DOHH2 (cell line): Measurements from ENCODE around the gene TPP1.

Source experiments
- H3F3A ChIP-seq: fragments of 200-600 bp; sonication (generic), shearing (Covaris generic); 2 replicates; pipeline ENCODE4 v1.6.0; 2016; ENCODE audit warnings: antibody characterized with exemption, mild to moderate bottlenecking; ENCODE audit not compliant: control insufficient read depth, insufficient read depth
- H3K27ac ChIP-seq: fragments of 200-600 bp; sonication (generic); 2 replicates; pipeline ENCODE4 v1.5.1; 2014; ENCODE audit warnings: low read depth, mild to moderate bottlenecking, low read length, moderate library complexity
- H3K27me3 ChIP-seq: fragments of 200-600 bp; sonication (generic); 2 replicates; pipeline ENCODE4 v1.6.1; 2014; ENCODE audit warnings: mild to moderate bottlenecking, low read length, mixed read lengths; ENCODE audit not compliant: control insufficient read depth
- H3K36me3 ChIP-seq: fragments of 200-600 bp; sonication (generic); 2 replicates; pipeline ENCODE4 v1.6.1; 2014; ENCODE audit warnings: mild to moderate bottlenecking, low read length, moderate library complexity, mixed read lengths; ENCODE audit not compliant: control insufficient read depth
- H3K4me1 ChIP-seq: fragments of 200-600 bp; sonication (generic); 2 replicates; pipeline ENCODE4 v1.6.1; 2014; ENCODE audit warnings: mild to moderate bottlenecking, low read length, mixed read lengths; ENCODE audit not compliant: control insufficient read depth
- H3K4me2 ChIP-seq: fragments of 200-600 bp; sonication (generic); 2 replicates; pipeline ENCODE4 v1.6.0; 2014; ENCODE audit warnings: mild to moderate bottlenecking, low read length, moderate library complexity
- H3K4me3 ChIP-seq: fragments of 200-600 bp; sonication (generic); 2 replicates; pipeline ENCODE4 v1.5.1; 2014; ENCODE audit warnings: mild to moderate bottlenecking, low read length, mixed read lengths
- H3K79me2 ChIP-seq: fragments of 200-600 bp; sonication (generic); 2 replicates; pipeline ENCODE4 v1.6.1; 2014; ENCODE audit warnings: mild to moderate bottlenecking, low read length, mixed read lengths; ENCODE audit not compliant: control insufficient read depth
- H3K9me2 ChIP-seq: fragments of 200-600 bp; sonication (generic); replicated peaks from 2 replicates; pipeline ENCODE4 v1.6.1; 2014; ENCODE audit warnings: mild to moderate bottlenecking, low read length, mixed read lengths; ENCODE audit not compliant: control insufficient read depth
- H3K9me3 ChIP-seq: fragments of 200-600 bp; sonication (generic); 2 replicates; pipeline ENCODE4 v1.6.1; 2014; ENCODE audit warnings: antibody characterized with exemption, low read length, mixed read lengths; ENCODE audit not compliant: control insufficient read depth, insufficient read depth
- H4K20me1 ChIP-seq: fragments of 200-600 bp; sonication (generic); 2 replicates; pipeline ENCODE4 v1.6.0; 2014; ENCODE audit warnings: low read depth, mild to moderate bottlenecking, antibody characterized with exemption, low read length, moderate library complexity; ENCODE audit not compliant: control insufficient read depth, insufficient read depth
- CTCF ChIP-seq: fragments of 200-600 bp; sonication (generic); IDR thresholded peaks from one replicate; pipeline ENCODE4 v1.5.1; 2014; ENCODE audit warnings: antibody characterized with exemption, mild to moderate bottlenecking, low read depth, low read length; ENCODE audit not compliant: poor library complexity, severe bottlenecking
- EZH2phosphoT487 ChIP-seq: fragments of 200-600 bp; sonication (generic); IDR thresholded peaks from 2 replicates; pipeline ENCODE4 v1.6.1; 2017; ENCODE audit warnings: borderline replicate concordance, mild to moderate bottlenecking, antibody characterized with exemption, low read length, moderate library complexity, mixed read lengths

Gene TPP1

GRCh38 chr11:6638429-6638828 is 19.2 kb upstream of the TPP1 start:
- no peaks in the 10 kb centered on the region for H3K9me3 ChIP-seq
- H3K4me2 ChIP-seq = no peak overlapping the region
- H3K36me3 ChIP-seq = no peaks in the 10 kb centered on the region
- H3K4me1 ChIP-seq = no peaks in the 10 kb centered on the region
- H3K27ac ChIP-seq = no peak overlapping the region
- H3F3A ChIP-seq = no peaks in the 10 kb centered on the region
- no peak overlapping the region for H3K4me3 ChIP-seq
- TF ChIP-seq EZH2phosphoT487 = no peak
- H3K27me3 ChIP-seq = no peaks in the 10 kb centered on the region
- no peaks in the 10 kb centered on the region for H3K9me2 ChIP-seq
- no peaks in the 10 kb centered on the region for H3K79me2 ChIP-seq
- H4K20me1 ChIP-seq = no peaks in the 10 kb centered on the region

- H3K27ac ChIP-seq = no peak overlapping the region
- no peaks in the 10 kb centered on the region for H4K20me1 ChIP-seq
- no peaks in the 10 kb centered on the region for H3K36me3 ChIP-seq
- no peaks in the 10 kb centered on the region for H3K4me1 ChIP-seq
- no peaks in the 10 kb centered on the region for H3K79me2 ChIP-seq
- no peak overlapping the region for H3K4me2 ChIP-seq
- H3K4me3 ChIP-seq = no peak overlapping the region
- no peaks in the 10 kb centered on the region for H3K9me2 ChIP-seq
- H3F3A ChIP-seq = no peaks in the 10 kb centered on the region
- H3K9me3 ChIP-seq = no peaks in the 10 kb centered on the region
- TF ChIP-seq CTCF (no peak), EZH2phosphoT487 (no peak)
- H3K27me3 ChIP-seq = no peaks in the 10 kb centered on the region
Measured at GRCh38 chr11:6637871-6638270, 18.6 kb upstream of the TPP1 start.

- no peaks in the 10 kb centered on the region for H3F3A ChIP-seq
- H3K4me1 ChIP-seq = no peaks in the 10 kb centered on the region
- no peak overlapping the region for H3K4me3 ChIP-seq
- H3K27me3 ChIP-seq = no peaks in the 10 kb centered on the region
- H3K79me2 ChIP-seq = no peaks in the 10 kb centered on the region
- no peaks in the 10 kb centered on the region for H3K9me3 ChIP-seq
- no peak overlapping the region for H3K4me2 ChIP-seq
- no peaks in the 10 kb centered on the region for H3K36me3 ChIP-seq
- TF ChIP-seq EZH2phosphoT487 (no peak), CTCF (no peak)
- H3K9me2 ChIP-seq = no peaks in the 10 kb centered on the region
- H4K20me1 ChIP-seq = no peaks in the 10 kb centered on the region
- H3K27ac ChIP-seq = no peak overlapping the region
Measured at GRCh38 chr11:6636480-6636879, 17.3 kb upstream of the TPP1 start.

- Histone ChIP-seq H3K9me3 (no peaks in the 10 kb centered on the region), H3K4me1 (no peaks in the 10 kb centered on the region), H3K9me2 (no peaks in the 10 kb centered on the region), H3K27ac (no peak overlapping the region), H3K79me2 (no peaks in the 10 kb centered on the region), H3F3A (no peaks in the 10 kb centered on the region), H3K27me3 (no peaks in the 10 kb centered on the region), H4K20me1 (no peaks in the 10 kb centered on the region), H3K4me3 (no peak overlapping the region), H3K36me3 (no peaks in the 10 kb centered on the region), H3K4me2 (no peak overlapping the region)
- TF ChIP-seq EZH2phosphoT487 (no peak), CTCF (no peak)
Measured at GRCh38 chr11:6635082-6635932, 16.1 kb upstream of the TPP1 start.
